ENCODE results near the gene SYCE3. TPM values are rescaled to one million over a fixed set of nuclear protein-coding genes. Genes with fewer than 3 reads are reported as not detected.
A peak's percentile ranks its signal among the peaks of the same experiment; 100 is the strongest.

SYCE3 gene
- total and polyA plus RNA-seq, 7 donors: not detected

GRCh38 chr22:50526834-50527801 is 35.6 kb downstream of the SYCE3 start:
- no peak for TF ChIP-seq CTCF (IDR thresholded peaks at IDR 0.05)
- DNase-seq (peak; percentile 58 to 71), ATAC-seq (no peak)
- H3K4me3 ChIP-seq: peak overlapping the region; percentile 95
- intact Hi-C loops (cut with DNase I): loop anchor here in 1 of 2 donors (5.0 kb wide), 1 partner anchor 35 kb away; the partner anchor contains the start of gene SYCE3
- no peaks in the 10 kb centered on the region for H3K9me3 ChIP-seq
- peak overlapping the region; percentile 90 for H3K27ac ChIP-seq
- WGBS, 3 donors: 41 to 49% (median 46%) methylated on average over 29 of the region's 29 CpGs
- H3K4me1 ChIP-seq: peaks cover 33% of the 10 kb centered on the region
- peaks cover 0 to 34% (median 21%) of the 10 kb centered on the region in 3 donors for H3K27me3 ChIP-seq (ENCODE audit: insufficient read depth in 3 of 3, low read length in 2 of 3)
- peaks cover 0 to 19% of the 10 kb centered on the region in 2 donors for H3K36me3 ChIP-seq (ENCODE audit: insufficient read depth in 1 of 2, low read depth in 1 of 2)

DNA sequence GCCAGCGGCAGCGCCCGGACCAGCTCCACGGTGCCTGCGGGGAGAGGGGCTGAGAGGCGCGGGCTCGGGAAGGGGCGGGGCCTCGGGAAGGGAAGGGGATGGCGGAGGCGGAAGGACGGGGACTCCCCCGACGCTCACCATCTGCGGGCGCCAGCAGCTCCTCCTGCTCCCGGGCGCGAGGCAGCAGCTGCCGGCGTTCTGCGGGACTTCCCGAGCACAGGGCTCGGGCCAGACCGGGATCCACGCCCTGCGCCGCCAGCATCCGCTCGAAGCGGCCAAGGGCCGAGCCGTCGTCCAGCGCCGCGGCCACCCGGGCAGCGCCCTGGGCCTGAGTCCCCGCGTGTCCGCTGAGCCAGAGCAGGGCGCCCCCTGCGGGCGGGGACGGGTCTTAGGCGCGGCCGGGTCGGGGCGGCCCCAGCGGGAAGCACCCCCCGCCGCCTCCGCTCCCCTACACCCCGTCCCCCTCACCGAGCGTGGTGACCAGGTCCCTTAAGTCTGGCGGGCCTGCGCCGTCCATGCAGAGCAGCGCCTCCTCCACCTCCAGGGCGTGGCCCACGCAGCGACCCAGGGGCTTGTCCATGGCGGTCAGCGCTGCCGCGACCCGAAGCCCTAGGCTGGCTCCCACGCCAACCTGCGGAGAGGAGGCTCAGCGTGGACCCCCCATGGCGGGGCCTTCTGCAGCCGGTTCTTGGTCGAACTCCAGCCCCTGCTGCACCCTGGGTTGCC is 36.4 kb downstream of the SYCE3 start:
- peaks cover 0 to 27% of the 10 kb centered on the region in 2 donors for H3K36me3 ChIP-seq (ENCODE audit: insufficient read depth in 1 of 2, low read depth in 1 of 2)
- peak; percentile 33 for TF ChIP-seq CTCF (IDR thresholded peaks at IDR 0.05)
- H3K4me1 ChIP-seq: peaks cover 25% of the 10 kb centered on the region
- ATAC-seq (peak; percentile 17 to 28 (median 24)), DNase-seq (peak; percentile 82 to 89)
- H3K27ac ChIP-seq: peak overlapping the region; percentile 90
- peak overlapping the region; percentile 95 for H3K4me3 ChIP-seq
- H3K9me3 ChIP-seq: no peaks in the 10 kb centered on the region
- intact Hi-C loops (cut with DNase I): loop anchor here in 1 of 2 donors (5.0 kb wide), 1 partner anchor 36 kb away; the partner anchor contains the start of gene SYCE3
- H3K27me3 ChIP-seq (ENCODE audit: insufficient read depth in 3 of 3, low read length in 2 of 3): peaks cover 0 to 26% (median 18%) of the 10 kb centered on the region in 3 donors
- WGBS, 3 donors: 1 to 2% (median 1%) methylated on average over 34 to 77 of the region's 77 CpGs

GRCh38 chr22:50525858-50526107 is 36.9 kb downstream of the SYCE3 start:
- Histone ChIP-seq H3K27me3 (ENCODE audit: insufficient read depth in 3 of 3, low read length in 2 of 3) (peaks cover 0 to 21% (median 14%) of the 10 kb centered on the region in 3 donors), H3K27ac (peak overlapping the region; percentile 90)
- WGBS, 3 donors: 0% methylated on average over 8 to 33 of the region's 33 CpGs

More at GRCh38 chr22:50525858-50526107, 36.9 kb downstream of the SYCE3 start:
- peaks cover 0 to 32% of the 10 kb centered on the region in 2 donors for H3K36me3 ChIP-seq (ENCODE audit: insufficient read depth in 1 of 2, low read depth in 1 of 2)
- H3K4me1 ChIP-seq: peaks cover 22% of the 10 kb centered on the region
- H3K4me3 ChIP-seq: peak overlapping the region; percentile 95
- intact Hi-C loops (cut with DNase I): loop anchor here in 1 of 2 donors (5.0 kb wide), 1 partner anchor 37 kb away; the partner anchor contains the start of gene SYCE3
- no peaks in the 10 kb centered on the region for H3K9me3 ChIP-seq
- DNase-seq (no peak), ATAC-seq (peak in 2 of 4 donors; percentile 13 to 14)
- no peak for TF ChIP-seq CTCF (IDR thresholded peaks at IDR 0.05)

All from psoas muscle (tissue), 8 donors.